ENCODE measurements around the gene STPG4.

GRCh38 chr2:47145466-47145865 is 9.6 kb downstream of the STPG4 start:
- TF ChIP-seq CTCF (IDR thresholded peaks at IDR 0.05 in 8 of 11, conservative IDR thresholded peaks at IDR 0.05 in 3 of 11) (no peak), POLR2A (IDR thresholded peaks at IDR 0.05) (no peak), POLR2AphosphoS5 (IDR thresholded peaks at IDR 0.05) (no peak)

Data from spleen (tissue), 7 donors.